Mononuclear cell (primary cell): Measurements from ENCODE around the gene IFT80. TPM values are rescaled to one million over a fixed set of nuclear protein-coding genes. Genes with fewer than 3 reads are reported as not detected.

Source experiments
- H3K27me3 ChIP-seq: 2 replicates; pipeline ENCODE4 v1.6.0; 2011; ENCODE audit warnings: low read length, control low read depth; ENCODE audit not compliant: insufficient read depth
- H3K4me1 ChIP-seq: 2 replicates; pipeline ENCODE4 v1.5.1; 2011; ENCODE audit warnings: mild to moderate bottlenecking, low read length, control low read depth; ENCODE audit not compliant: insufficient read depth
- H3K4me3 ChIP-seq: 2 replicates; pipeline ENCODE4 v1.5.1; 2011; ENCODE audit warnings: mild to moderate bottlenecking, low read length, moderate library complexity
- H3K9me3 ChIP-seq: 2 replicates; pipeline ENCODE4 v1.5.1; 2011; ENCODE audit warnings: low read depth, mild to moderate bottlenecking, control low read depth, low read length
- total RNA-seq: library from RNA; depleted of rRNA; stranded (reverse); fragments of >200 nt; gene quantifications from one replicate; pipeline ENCODE4 v1.2.3, GENCODE V29; 2012

Gene IFT80
- total RNA-seq, 1 donor = 17.6 TPM

- Histone ChIP-seq H3K4me3 (no peak overlapping the region), H3K4me1 (no peaks in the 10 kb centered on the region), H3K27me3 (no peaks in the 10 kb centered on the region), H3K9me3 (no peaks in the 10 kb centered on the region)
These were observed 11.0 kb upstream of the IFT80 start for GRCh38 chr3:160409812-160410610.

GRCh38 chr3:160403796-160404470 is 4.9 kb upstream of the IFT80 start:
- H3K9me3 ChIP-seq = no peaks in the 10 kb centered on the region
- H3K4me3 ChIP-seq = no peak overlapping the region
- peaks cover 20% of the 10 kb centered on the region for H3K4me1 ChIP-seq
- H3K27me3 ChIP-seq = no peaks in the 10 kb centered on the region

- Histone ChIP-seq H3K4me1 (peaks cover 27% of the 10 kb centered on the region), H3K27me3 (no peaks in the 10 kb centered on the region), H3K4me3 (no peak overlapping the region), H3K9me3 (no peaks in the 10 kb centered on the region)
These were observed 4.1 kb upstream of the IFT80 start for GRCh38 chr3:160403028-160403545.

GRCh38 chr3:160402221-160403027 is 3.4 kb upstream of the IFT80 start:
- H3K4me3 ChIP-seq = peak overlapping the region; percentile 86
- H3K4me1 ChIP-seq = peaks cover 28% of the 10 kb centered on the region
- no peaks in the 10 kb centered on the region for H3K27me3 ChIP-seq
- no peaks in the 10 kb centered on the region for H3K9me3 ChIP-seq

GRCh38 chr3:160401291-160402095 is 2.5 kb upstream of the IFT80 start:
- H3K9me3 ChIP-seq = no peaks in the 10 kb centered on the region
- H3K4me3 ChIP-seq = peak overlapping the region; percentile 86
- H3K4me1 ChIP-seq = peaks cover 28% of the 10 kb centered on the region

GRCh38 chr3:160400702-160401150 is 1.7 kb upstream of the IFT80 start:
- no peaks in the 10 kb centered on the region for H3K27me3 ChIP-seq
- H3K9me3 ChIP-seq = no peaks in the 10 kb centered on the region
- H3K4me3 ChIP-seq = peak overlapping the region; percentile 86
- H3K4me1 ChIP-seq = peaks cover 28% of the 10 kb centered on the region

More at GRCh38 chr3:160401291-160402095, 2.5 kb upstream of the IFT80 start:
- H3K27me3 ChIP-seq = no peaks in the 10 kb centered on the region

- peak overlapping the region; percentile 86 for H3K4me3 ChIP-seq
- H3K4me1 ChIP-seq = peaks cover 28% of the 10 kb centered on the region
- H3K27me3 ChIP-seq = no peaks in the 10 kb centered on the region
- H3K9me3 ChIP-seq = no peaks in the 10 kb centered on the region
These were observed 1.1 kb upstream of the IFT80 start for GRCh38 chr3:160400030-160400701.

GRCh38 chr3:160398820-160399124 is 253 bp downstream of the IFT80 start:
- Histone ChIP-seq H3K4me1 (peaks cover 22% of the 10 kb centered on the region), H3K9me3 (no peaks in the 10 kb centered on the region), H3K4me3 (peak overlapping the region; percentile 86), H3K27me3 (no peaks in the 10 kb centered on the region)

- Histone ChIP-seq H3K4me1 (peaks cover 8% of the 10 kb centered on the region), H3K4me3 (no peak overlapping the region), H3K27me3 (no peaks in the 10 kb centered on the region)
These were observed 3.7 kb downstream of the IFT80 start for GRCh38 chr3:160395297-160395696.

GRCh38 chr3:160394009-160394392 is 5.0 kb downstream of the IFT80 start:
- Histone ChIP-seq H3K4me1 (peaks cover 8% of the 10 kb centered on the region), H3K9me3 (no peaks in the 10 kb centered on the region), H3K27me3 (no peaks in the 10 kb centered on the region), H3K4me3 (no peak overlapping the region)

More at GRCh38 chr3:160395297-160395696, 3.7 kb downstream of the IFT80 start:
- H3K9me3 ChIP-seq = no peaks in the 10 kb centered on the region

- no peaks in the 10 kb centered on the region for H3K27me3 ChIP-seq
- H3K9me3 ChIP-seq = no peaks in the 10 kb centered on the region
- H3K4me3 ChIP-seq = no peak overlapping the region
- H3K4me1 ChIP-seq = peaks cover 4% of the 10 kb centered on the region
These were observed 5.5 kb downstream of the IFT80 start for GRCh38 chr3:160393346-160394008.

GRCh38 chr3:160392798-160393197 is 6.2 kb downstream of the IFT80 start:
- H3K4me1 ChIP-seq = no peaks in the 10 kb centered on the region
- no peaks in the 10 kb centered on the region for H3K9me3 ChIP-seq
- H3K4me3 ChIP-seq = no peak overlapping the region
- no peaks in the 10 kb centered on the region for H3K27me3 ChIP-seq

- no peaks in the 10 kb centered on the region for H3K4me1 ChIP-seq
- H3K4me3 ChIP-seq = no peak overlapping the region
- H3K9me3 ChIP-seq = no peaks in the 10 kb centered on the region
- no peaks in the 10 kb centered on the region for H3K27me3 ChIP-seq
These were observed 8.4 kb downstream of the IFT80 start for GRCh38 chr3:160390565-160391138.
